Measurements from ENCODE around the gene DDX21.
"Not testable (repeated sequence)": the region's sequence is repeated elsewhere in the genome, so short reads cannot be mapped to it uniquely, and the experiment has no call there.

DDX21 gene

GRCh38 chr10:68932860-68933259 is 23.1 kb upstream of the DDX21 start:
- H3K9ac ChIP-seq (ENCODE audit: low read depth, low read length, poor library complexity, severe bottlenecking); H4K20me1 ChIP-seq (ENCODE audit: insufficient read depth, low read length, poor library complexity, severe bottlenecking); H2AFZ ChIP-seq (ENCODE audit: low read length); H3K79me2 ChIP-seq (ENCODE audit: insufficient read depth, low read length); H3F3A ChIP-seq (ENCODE audit: low read depth); H3K9me3 ChIP-seq (ENCODE audit: insufficient read depth, low read depth, low read length); H3K4me1 ChIP-seq (ENCODE audit: insufficient read depth, low read length, poor library complexity, severe bottlenecking); H3K4me3 ChIP-seq (ENCODE audit: low read length, poor library complexity, severe bottlenecking); H3K9me2 ChIP-seq (replicated peaks; ENCODE audit: low read depth, low read length); H3K4me2 ChIP-seq (ENCODE audit: low read depth, low read length, poor library complexity, severe bottlenecking); H3K27me3 ChIP-seq (ENCODE audit: insufficient read depth, low read length, poor library complexity, severe bottlenecking): not testable (repeated sequence)
- peaks cover 61% of the 10 kb centered on the region; the same call in 1 of the 2 replicates for H3K36me3 ChIP-seq (ENCODE audit: insufficient read depth, low read length)

- TF ChIP-seq CTCF (conservative IDR thresholded peaks at IDR 0.05; ENCODE audit: low read length) (no peak), EZH2phosphoT487 (IDR thresholded peaks at IDR 0.05; ENCODE audit: borderline replicate concordance) (no peak)
- no peaks in the 10 kb centered on the region; the same call in 1 of the 2 replicates for H3K79me2 ChIP-seq (ENCODE audit: insufficient read depth, low read length)
- no peaks in the 10 kb centered on the region for H3F3A ChIP-seq (ENCODE audit: low read depth)
- H3K4me3 ChIP-seq (ENCODE audit: low read length, poor library complexity, severe bottlenecking) = no peak overlapping the region
- no peaks in the 10 kb centered on the region for H3K9me3 ChIP-seq (ENCODE audit: insufficient read depth, low read depth, low read length)
- no peak overlapping the region for H3K4me2 ChIP-seq (ENCODE audit: low read depth, low read length, poor library complexity, severe bottlenecking)
- H4K20me1 ChIP-seq (ENCODE audit: insufficient read depth, low read length, poor library complexity, severe bottlenecking) = no peaks in the 10 kb centered on the region
- no peak overlapping the region for H3K9ac ChIP-seq (ENCODE audit: low read depth, low read length, poor library complexity, severe bottlenecking)
- no peaks in the 10 kb centered on the region for H3K9me2 ChIP-seq (replicated peaks; ENCODE audit: low read depth, low read length)
- H3K4me1 ChIP-seq (ENCODE audit: insufficient read depth, low read length, poor library complexity, severe bottlenecking) = no peaks in the 10 kb centered on the region
- H3K27me3 ChIP-seq (ENCODE audit: insufficient read depth, low read length, poor library complexity, severe bottlenecking) = no peaks in the 10 kb centered on the region
- peaks cover 73% of the 10 kb centered on the region; the same call in 1 of the 2 replicates for H3K36me3 ChIP-seq (ENCODE audit: insufficient read depth, low read length)
- H2AFZ ChIP-seq (ENCODE audit: low read length) = no peak overlapping the region
Observed at GRCh38 chr10:68934994-68935393, 21.0 kb upstream of the DDX21 start.

- no peak overlapping the region for H3K9ac ChIP-seq (ENCODE audit: low read depth, low read length, poor library complexity, severe bottlenecking)
- H3K27me3 ChIP-seq (ENCODE audit: insufficient read depth, low read length, poor library complexity, severe bottlenecking) = no peaks in the 10 kb centered on the region
- H4K20me1 ChIP-seq (ENCODE audit: insufficient read depth, low read length, poor library complexity, severe bottlenecking) = no peaks in the 10 kb centered on the region
- H2AFZ ChIP-seq (ENCODE audit: low read length) = no peak overlapping the region
- no peak overlapping the region for H3K4me3 ChIP-seq (ENCODE audit: low read length, poor library complexity, severe bottlenecking)
- no peaks in the 10 kb centered on the region for H3K9me3 ChIP-seq (ENCODE audit: insufficient read depth, low read depth, low read length)
- no peaks in the 10 kb centered on the region for H3K9me2 ChIP-seq (replicated peaks; ENCODE audit: low read depth, low read length)
- H3K4me1 ChIP-seq (ENCODE audit: insufficient read depth, low read length, poor library complexity, severe bottlenecking) = no peaks in the 10 kb centered on the region
- no peaks in the 10 kb centered on the region for H3F3A ChIP-seq (ENCODE audit: low read depth)
- H3K79me2 ChIP-seq (ENCODE audit: insufficient read depth, low read length) = no peaks in the 10 kb centered on the region
- TF ChIP-seq CTCF (conservative IDR thresholded peaks at IDR 0.05; ENCODE audit: low read length) (no peak), EZH2phosphoT487 (IDR thresholded peaks at IDR 0.05; ENCODE audit: borderline replicate concordance) (no peak)
- H3K4me2 ChIP-seq (ENCODE audit: low read depth, low read length, poor library complexity, severe bottlenecking) = no peak overlapping the region
- peaks cover 76% of the 10 kb centered on the region; the same call in 1 of the 2 replicates for H3K36me3 ChIP-seq (ENCODE audit: insufficient read depth, low read length)
Observed at GRCh38 chr10:68938117-68938516, 17.9 kb upstream of the DDX21 start.

GRCh38 chr10:68938884-68939283 is 17.1 kb upstream of the DDX21 start:
- TF ChIP-seq EZH2phosphoT487 (IDR thresholded peaks at IDR 0.05; ENCODE audit: borderline replicate concordance) (no peak), CTCF (conservative IDR thresholded peaks at IDR 0.05; ENCODE audit: low read length) (no peak)
- Histone ChIP-seq H3K9ac (ENCODE audit: low read depth, low read length, poor library complexity, severe bottlenecking) (no peak overlapping the region), H3K36me3 (ENCODE audit: insufficient read depth, low read length) (peaks cover 81% of the 10 kb centered on the region; the same call in 1 of the 2 replicates)

GRCh38 chr10:68940917-68941316 is 15.1 kb upstream of the DDX21 start:
- H3K36me3 ChIP-seq (ENCODE audit: insufficient read depth, low read length) = peaks cover 78% of the 10 kb centered on the region; the same call in 1 of the 2 replicates

More at GRCh38 chr10:68938884-68939283, 17.1 kb upstream of the DDX21 start:
- no peaks in the 10 kb centered on the region for H3K4me1 ChIP-seq (ENCODE audit: insufficient read depth, low read length, poor library complexity, severe bottlenecking)
- no peaks in the 10 kb centered on the region for H3F3A ChIP-seq (ENCODE audit: low read depth)
- H4K20me1 ChIP-seq (ENCODE audit: insufficient read depth, low read length, poor library complexity, severe bottlenecking) = no peaks in the 10 kb centered on the region
- no peak overlapping the region for H2AFZ ChIP-seq (ENCODE audit: low read length)
- no peaks in the 10 kb centered on the region for H3K9me3 ChIP-seq (ENCODE audit: insufficient read depth, low read depth, low read length)
- no peak overlapping the region for H3K4me3 ChIP-seq (ENCODE audit: low read length, poor library complexity, severe bottlenecking)
- H3K4me2 ChIP-seq (ENCODE audit: low read depth, low read length, poor library complexity, severe bottlenecking) = no peak overlapping the region
- no peaks in the 10 kb centered on the region for H3K79me2 ChIP-seq (ENCODE audit: insufficient read depth, low read length)
- no peaks in the 10 kb centered on the region for H3K27me3 ChIP-seq (ENCODE audit: insufficient read depth, low read length, poor library complexity, severe bottlenecking)
- no peaks in the 10 kb centered on the region for H3K9me2 ChIP-seq (replicated peaks; ENCODE audit: low read depth, low read length)

More at GRCh38 chr10:68940917-68941316, 15.1 kb upstream of the DDX21 start:
- not testable (repeated sequence) for H3K9me3 ChIP-seq (ENCODE audit: insufficient read depth, low read depth, low read length); H3K4me2 ChIP-seq (ENCODE audit: low read depth, low read length, poor library complexity, severe bottlenecking); H3K4me3 ChIP-seq (ENCODE audit: low read length, poor library complexity, severe bottlenecking); H2AFZ ChIP-seq (ENCODE audit: low read length); H4K20me1 ChIP-seq (ENCODE audit: insufficient read depth, low read length, poor library complexity, severe bottlenecking); H3K27me3 ChIP-seq (ENCODE audit: insufficient read depth, low read length, poor library complexity, severe bottlenecking); H3K4me1 ChIP-seq (ENCODE audit: insufficient read depth, low read length, poor library complexity, severe bottlenecking); H3K79me2 ChIP-seq (ENCODE audit: insufficient read depth, low read length); H3K9ac ChIP-seq (ENCODE audit: low read depth, low read length, poor library complexity, severe bottlenecking); H3K9me2 ChIP-seq (replicated peaks; ENCODE audit: low read depth, low read length); H3F3A ChIP-seq (ENCODE audit: low read depth)

Measured in Loucy (cell line).